Neural cell (in vitro differentiated cells): ENCODE measurements around the gene IGSF21. TPM values are rescaled to one million over a fixed set of nuclear protein-coding genes. Genes with fewer than 3 reads are reported as not detected.

Experiments
- H2AFZ ChIP-seq: fragments of 200-600, 300-800 bp; sonication (generic), shearing (Covaris generic); 2 replicates; pipeline ENCODE4 v1.6.0; 2014; ENCODE audit warnings: low read depth, mild to moderate bottlenecking, antibody characterized with exemption, low read length, moderate library complexity
- H3F3A ChIP-seq: fragments of 200-600 bp; shearing (Covaris generic); 2 replicates; pipeline ENCODE4 v1.6.1; 2016; ENCODE audit warnings: mild to moderate bottlenecking, moderate library complexity, mixed read lengths, antibody characterized with exemption, low read length; ENCODE audit not compliant: insufficient read depth, poor library complexity, severe bottlenecking
- H3K27ac ChIP-seq: fragments of 200-600, 300-800 bp; sonication (generic), shearing (Covaris generic); 2 replicates; pipeline ENCODE4 v1.5.1; 2014; ENCODE audit warnings: mild to moderate bottlenecking, low read length, moderate library complexity
- H3K27me3 ChIP-seq: fragments of 300-800, 200-600 bp; sonication (generic), shearing (Covaris generic); 2 replicates; pipeline ENCODE4 v1.6.0; 2014; ENCODE audit warnings: mild to moderate bottlenecking, low read depth, low read length, moderate library complexity; ENCODE audit not compliant: insufficient read depth
- H3K36me3 ChIP-seq: fragments of 300-800, 200-600 bp; sonication (generic), shearing (Covaris generic); 2 replicates; pipeline ENCODE4 v1.5.1; 2014; ENCODE audit warnings: mild to moderate bottlenecking, antibody characterized with exemption, low read length, moderate library complexity; ENCODE audit not compliant: insufficient read depth
- H3K4me2 ChIP-seq: fragments of 300-800, 200-600 bp; sonication (generic), shearing (Covaris generic); 2 replicates; pipeline ENCODE4 v1.6.0; 2014; ENCODE audit warnings: mild to moderate bottlenecking, low read length
- H3K4me3 ChIP-seq: fragments of 300-800, 200-600 bp; sonication (generic), shearing (Covaris generic); 2 replicates; pipeline ENCODE4 v1.5.1; 2014; ENCODE audit warnings: mild to moderate bottlenecking, low read length, moderate library complexity
- H3K79me2 ChIP-seq: fragments of 200-600 bp; shearing (Covaris generic); replicated peaks from 2 replicates; pipeline ENCODE4 v1.6.0; 2014; ENCODE audit warnings: mild to moderate bottlenecking, low read length, moderate library complexity; ENCODE audit not compliant: insufficient read depth
- H3K9ac ChIP-seq: fragments of 300-800, 200-600 bp; sonication (generic), shearing (Covaris generic); 2 replicates; pipeline ENCODE4 v1.6.1; 2016; ENCODE audit warnings: mild to moderate bottlenecking, low read length, mixed read lengths
- H3K9me2 ChIP-seq: fragments of 200-600 bp; shearing (Covaris generic); 2 replicates; pipeline ENCODE4 v1.6.1; 2016; ENCODE audit warnings: mild to moderate bottlenecking, low read length, mixed read lengths; ENCODE audit not compliant: insufficient read depth
- H3K9me3 ChIP-seq: fragments of 200-600, 300-800 bp; sonication (generic), shearing (Covaris generic); 2 replicates; pipeline ENCODE4 v1.6.1; 2016; ENCODE audit warnings: mild to moderate bottlenecking, mixed run types, low read length, moderate library complexity, mixed read lengths
- H4K20me1 ChIP-seq: fragments of 200-600 bp; shearing (Covaris generic); 2 replicates; pipeline ENCODE4 v1.6.1; 2016; ENCODE audit warnings: mild to moderate bottlenecking, mixed run types; ENCODE audit not compliant: insufficient read depth
- CTCF ChIP-seq: fragments of 450-650 bp; IDR thresholded peaks from 2 replicates; pipeline ENCODE4 v1.5.1; 2014; ENCODE audit warnings: antibody characterized with exemption, mild to moderate bottlenecking, moderate library complexity; ENCODE audit not compliant: poor library complexity, severe bottlenecking
- EP300 ChIP-seq: fragments of 450-650 bp; conservative IDR thresholded peaks from 2 replicates; pipeline ENCODE4 v1.6.1; 2014; ENCODE audit warnings: antibody characterized with exemption, mild to moderate bottlenecking, moderate library complexity; ENCODE audit not compliant: poor library complexity, severe bottlenecking
- EZH2 ChIP-seq: fragments of 200-600, 300-800 bp; shearing (Covaris generic), sonication (generic); IDR thresholded peaks from 2 replicates; pipeline ENCODE4 v1.6.1; 2014; ENCODE audit warnings: antibody characterized with exemption, low read length, borderline replicate concordance, mild to moderate bottlenecking; ENCODE audit not compliant: insufficient read depth, poor library complexity, severe bottlenecking
- MXI1 ChIP-seq: fragments of 450-650 bp; conservative IDR thresholded peaks from 2 replicates; pipeline ENCODE4 v1.6.1; 2014; ENCODE audit warnings: antibody characterized with exemption, mild to moderate bottlenecking; ENCODE audit not compliant: poor library complexity, severe bottlenecking
- POLR2AphosphoS5 ChIP-seq: IDR thresholded peaks from 2 replicates; pipeline ENCODE4 v1.6.1; 2012
- RAD21 ChIP-seq: fragments of 450-650 bp; conservative IDR thresholded peaks from 2 replicates; pipeline ENCODE4 v1.6.1; 2014; ENCODE audit warnings: antibody characterized with exemption, mild to moderate bottlenecking, moderate library complexity
- REST ChIP-seq: IDR thresholded peaks from 2 replicates; pipeline ENCODE4 v1.6.1; 2012; ENCODE audit warnings: borderline replicate concordance
- SMC3 ChIP-seq: fragments of 450-650 bp; conservative IDR thresholded peaks from 2 replicates; pipeline ENCODE4 v1.6.1; 2014; ENCODE audit warnings: antibody characterized with exemption, mild to moderate bottlenecking, moderate library complexity; ENCODE audit not compliant: poor library complexity
- TAF1 ChIP-seq: IDR thresholded peaks from 2 replicates; pipeline ENCODE4 v1.6.1; 2012; ENCODE audit warnings: low read depth
- polyA plus RNA-seq: library from polyadenylated mRNA; depleted of rRNA; stranded (reverse); fragments of >200 nt; gene quantifications from 2 replicates; pipeline ENCODE4 v1.2.3, GENCODE V29; 2014

Gene IGSF21
- polyA plus RNA-seq, 1 donor from 2014 or later, result 2.4 TPM

GRCh38 chr1:18240906-18241305 lies 133.3 kb downstream of the IGSF21 start:
- Histone ChIP-seq H3K4me3 (no peak overlapping the region), H3K4me2 (no peak overlapping the region), H3K36me3 (no peaks in the 10 kb centered on the region), H3K79me2 (no peaks in the 10 kb centered on the region), H3K9me3 (no peaks in the 10 kb centered on the region), H3K9ac (no peak overlapping the region), H4K20me1 (no peaks in the 10 kb centered on the region), H3K27me3 (no peaks in the 10 kb centered on the region), H3K27ac (no peak overlapping the region), H2AFZ (no peak overlapping the region), H3F3A (no peaks in the 10 kb centered on the region), H3K9me2 (no peaks in the 10 kb centered on the region)
- TF ChIP-seq CTCF, result no peak
- TF ChIP-seq EZH2, result no peak
- TF ChIP-seq POLR2AphosphoS5, result no peak
- no peak for TF ChIP-seq EP300
- TF ChIP-seq TAF1, result no peak
- TF ChIP-seq SMC3, result no peak
- no peak for TF ChIP-seq MXI1
- no peak for TF ChIP-seq RAD21
- TF ChIP-seq REST, result no peak

DNA sequence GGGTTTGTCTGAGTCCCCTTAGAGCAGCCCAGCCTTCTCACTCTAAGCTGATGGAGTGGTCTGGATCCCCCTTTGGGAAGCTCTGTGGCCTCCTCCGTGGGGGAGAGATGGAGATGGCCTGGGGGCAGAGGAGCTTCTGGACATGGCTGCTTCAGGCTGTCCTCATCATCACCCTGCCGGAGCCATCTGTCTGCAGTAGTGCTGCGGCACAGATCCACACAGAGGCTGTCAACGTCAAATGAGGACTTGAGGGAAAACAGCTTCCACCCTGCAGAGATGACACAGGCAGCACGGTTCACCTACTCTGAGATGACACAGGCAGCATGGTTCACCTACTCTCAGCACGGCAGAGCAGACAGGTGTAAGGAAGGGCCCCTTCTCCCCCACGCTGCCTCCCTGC lies 134.3 kb downstream of the IGSF21 start:
- H3F3A ChIP-seq, result no peaks in the 10 kb centered on the region
- no peaks in the 10 kb centered on the region for H3K36me3 ChIP-seq
- peak overlapping the region; percentile 36 for H3K27ac ChIP-seq
- no peak overlapping the region for H3K4me3 ChIP-seq
- H3K9me2 ChIP-seq, result no peaks in the 10 kb centered on the region
- no peaks in the 10 kb centered on the region for H4K20me1 ChIP-seq
- H3K9me3 ChIP-seq, result no peaks in the 10 kb centered on the region
- H2AFZ ChIP-seq, result no peak overlapping the region
- no peak overlapping the region for H3K4me2 ChIP-seq
- H3K9ac ChIP-seq, result peak overlapping the region; percentile 6
- no peak for TF ChIP-seq REST
- TF ChIP-seq POLR2AphosphoS5, result peak; percentile 33
- TF ChIP-seq RAD21, result no peak
- TF ChIP-seq MXI1, result peak; percentile 32
- no peak for TF ChIP-seq CTCF
- TF ChIP-seq SMC3, result no peak
- TF ChIP-seq EP300, result peak; percentile 43
- no peak for TF ChIP-seq TAF1
- TF ChIP-seq EZH2, result no peak
- no peaks in the 10 kb centered on the region for H3K79me2 ChIP-seq
- no peaks in the 10 kb centered on the region for H3K27me3 ChIP-seq
